Ramos (cell line): ENCODE results near the gene ABCA7.

Experiments
- in situ Hi-C: fragments of 300-500 bp; cut with MboI; formaldehyde crosslinking; loops from one replicate; pipeline ENCODE4 v1.14.3; 2022; ENCODE audit warnings: low sequenced_read_pairs; ENCODE audit not compliant: unreplicated experiment

ABCA7 gene

DNA sequence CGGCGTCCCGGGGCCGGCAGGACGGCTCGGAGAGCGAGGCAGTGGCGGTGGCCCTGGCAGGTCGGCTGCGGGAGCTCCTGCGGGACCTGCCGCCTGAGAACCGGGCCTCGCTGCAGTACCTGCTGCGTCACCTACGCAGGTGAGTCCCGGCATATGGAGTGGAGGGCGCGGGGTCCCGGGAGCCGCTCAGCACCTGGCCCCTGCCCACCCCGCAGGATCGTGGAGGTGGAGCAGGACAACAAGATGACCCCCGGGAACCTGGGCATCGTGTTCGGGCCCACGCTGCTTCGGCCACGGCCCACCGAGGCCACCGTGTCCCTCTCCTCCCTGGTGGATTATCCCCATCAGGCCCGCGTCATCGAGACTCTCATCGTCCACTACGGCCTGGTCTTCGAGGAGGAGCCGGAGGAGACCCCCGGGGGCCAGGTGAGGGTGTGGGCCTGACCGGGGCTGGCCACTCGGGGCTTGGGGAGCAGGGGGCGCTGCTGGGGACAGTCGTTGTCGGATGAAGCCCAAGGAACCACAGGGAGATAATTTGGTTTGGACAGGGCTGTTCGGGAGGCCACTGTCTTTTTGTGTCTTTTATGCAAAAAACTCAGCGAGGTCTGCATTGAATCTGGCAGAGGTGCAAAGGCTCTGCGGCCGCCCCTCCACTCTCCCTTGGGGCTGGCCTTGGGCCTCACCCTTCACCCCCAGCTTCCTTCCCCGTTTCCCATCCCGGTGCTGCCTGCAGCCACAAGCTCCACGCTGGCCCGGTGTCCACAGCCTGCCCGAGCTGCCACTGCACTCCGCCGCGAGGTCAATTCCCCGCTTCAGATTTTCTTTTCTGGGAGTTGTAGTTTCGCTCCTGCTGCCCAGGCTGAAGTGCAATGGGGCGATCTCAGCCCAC lies 43.3 kb downstream of the ABCA7 start:
- in situ Hi-C loops = no loop called here

DNA sequence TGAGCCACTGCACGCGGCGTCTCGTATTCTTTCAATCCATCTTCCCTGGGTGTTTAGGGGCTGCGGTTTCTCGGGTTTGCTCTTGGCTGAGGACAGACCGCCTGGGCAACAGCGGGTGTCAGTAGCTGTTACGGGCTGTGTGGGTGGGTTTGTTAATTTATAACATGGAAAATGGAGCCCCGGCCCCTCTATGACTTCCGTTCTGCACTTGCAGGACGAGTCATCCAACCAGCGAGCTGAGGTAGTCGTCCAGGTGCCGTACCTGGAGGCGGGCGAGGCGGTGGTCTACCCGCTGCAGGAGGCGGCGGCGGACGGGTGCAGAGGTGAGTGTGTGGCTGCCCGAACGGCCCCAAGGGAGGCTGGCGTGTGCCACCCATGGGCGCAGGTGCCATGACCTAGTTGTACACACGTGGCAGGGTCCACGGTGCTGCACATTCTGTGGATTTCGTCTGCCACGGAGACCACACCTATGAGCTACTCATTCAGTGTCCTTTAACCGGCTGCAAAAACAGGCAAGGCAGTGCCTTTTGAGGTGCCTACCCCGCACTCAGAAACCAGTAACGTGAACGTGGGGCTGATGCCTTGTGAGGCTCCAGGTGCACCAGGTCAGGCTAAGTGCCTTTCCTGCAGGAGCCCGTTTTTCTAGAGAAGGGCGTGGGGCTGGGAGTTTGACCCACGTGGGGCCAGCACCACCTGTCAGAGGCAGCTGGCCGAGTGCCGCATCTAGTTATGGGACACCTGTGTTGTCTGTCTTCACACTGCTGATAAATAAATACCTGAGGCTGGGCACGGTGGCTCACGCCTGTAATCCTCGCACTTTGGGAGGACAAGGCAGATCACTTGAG lies 44.3 kb downstream of the ABCA7 start:
- in situ Hi-C loops = no loop called here

GRCh38 chr19:1085053-1085658 lies 45.2 kb downstream of the ABCA7 start:
- in situ Hi-C loops = no loop called here

DNA sequence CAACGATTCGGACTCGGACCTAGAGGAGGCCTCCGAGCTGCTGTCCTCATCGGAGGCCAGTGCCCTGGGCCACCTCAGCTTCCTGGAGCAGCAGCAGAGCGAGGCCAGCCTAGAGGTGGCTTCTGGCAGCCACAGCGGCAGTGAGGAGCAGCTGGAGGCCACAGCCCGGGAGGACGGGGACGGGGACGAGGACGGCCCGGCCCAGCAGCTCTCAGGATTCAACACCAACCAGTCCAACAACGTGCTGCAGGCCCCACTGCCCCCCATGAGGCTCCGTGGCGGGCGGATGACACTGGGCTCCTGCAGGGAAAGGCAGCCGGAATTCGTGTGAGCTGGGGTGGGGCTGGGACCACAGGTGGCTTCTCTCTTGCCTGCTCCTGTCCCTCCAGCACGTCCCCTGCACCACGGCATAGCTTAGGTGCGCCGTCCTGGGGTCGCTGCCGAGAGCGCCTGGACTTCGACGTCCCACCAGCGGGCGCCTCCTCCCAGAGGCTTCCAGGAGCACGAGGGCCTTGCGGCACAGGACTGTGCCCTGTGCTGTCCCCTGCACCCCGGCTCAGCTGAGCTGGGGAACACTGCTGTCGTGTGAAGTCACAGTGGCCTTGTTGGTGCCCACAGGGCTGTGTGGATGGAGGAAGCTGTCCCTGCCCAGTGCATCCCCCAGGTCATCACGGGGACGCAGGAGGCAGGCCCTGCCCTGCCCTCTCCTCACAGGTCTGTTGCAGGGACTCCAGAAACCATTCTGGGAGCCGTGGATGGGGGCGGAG lies 46.0 kb downstream of the ABCA7 start:
- in situ Hi-C loops = no loop called here

- in situ Hi-C loops = no loop called here
These were observed 46.7 kb downstream of the ABCA7 start for GRCh38 chr19:1086613-1087012.

GRCh38 chr19:1087813-1088415 lies 48.0 kb downstream of the ABCA7 start:
- in situ Hi-C loops = no loop called here

- in situ Hi-C loops = no loop called here
These were observed 48.6 kb downstream of the ABCA7 start for GRCh38 chr19:1088416-1089010.

- in situ Hi-C loops = no loop called here
These were observed 49.3 kb downstream of the ABCA7 start for GRCh38 chr19:1089126-1089771.

DNA sequence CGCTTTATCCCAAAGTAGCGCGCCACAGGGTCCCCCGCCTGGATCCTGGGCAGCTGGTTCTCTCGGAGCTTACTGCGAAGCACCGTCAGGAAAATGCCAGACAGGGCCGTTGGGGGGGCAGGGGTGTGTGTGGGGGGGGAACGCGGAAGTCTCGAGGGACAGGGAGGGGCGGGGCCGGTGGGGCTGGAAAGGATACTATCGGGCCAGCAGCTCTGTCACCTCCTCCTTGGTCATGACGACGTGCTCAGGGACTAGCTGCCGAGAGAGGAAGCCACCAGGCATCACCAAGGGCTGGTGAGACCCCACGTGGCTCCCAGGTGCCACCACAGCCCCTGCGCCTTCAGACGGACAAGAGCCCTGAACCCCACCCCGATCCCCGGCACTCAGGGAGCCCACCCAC lies 50.0 kb downstream of the ABCA7 start:
- in situ Hi-C loops = no loop called here

DNA sequence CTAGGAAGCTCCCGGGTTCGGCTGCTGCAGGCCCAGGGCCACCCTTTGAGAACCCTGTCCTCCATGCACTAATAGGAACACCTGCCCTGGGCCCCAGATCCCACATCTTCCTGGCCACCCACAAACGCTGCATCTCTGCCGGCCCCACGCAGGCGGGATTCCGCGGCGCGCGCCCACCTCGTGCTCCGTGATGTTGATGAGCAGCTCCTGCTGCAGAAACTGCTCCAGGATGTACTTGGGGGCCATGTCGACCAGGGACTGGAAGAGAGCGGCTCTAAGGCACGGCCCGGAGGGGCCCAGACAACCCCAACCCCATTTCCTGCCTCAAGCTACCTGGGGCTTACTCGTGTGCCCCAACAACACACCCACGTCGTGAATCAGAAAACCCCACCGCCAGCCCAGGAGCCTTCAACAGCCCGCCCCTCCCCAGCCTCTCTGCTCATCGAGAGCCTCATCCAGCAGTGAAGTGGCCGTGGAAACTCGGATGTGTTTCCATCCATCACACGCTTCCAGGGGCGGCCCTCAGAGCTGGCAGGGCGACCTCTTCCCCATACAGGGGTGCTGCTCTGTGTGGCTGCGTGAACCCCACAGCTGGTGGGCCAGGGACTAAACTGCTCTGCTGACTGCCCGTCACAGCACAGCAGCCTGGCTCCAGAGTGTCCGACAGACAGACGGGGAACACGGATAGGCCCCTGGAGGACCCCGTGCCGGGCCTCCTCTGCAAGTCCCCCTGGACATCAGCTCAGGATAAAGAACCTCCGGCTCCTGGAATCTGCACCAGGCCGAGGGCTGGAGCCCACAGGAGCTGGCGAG lies 51.0 kb downstream of the ABCA7 start:
- in situ Hi-C loops = no loop called here

GRCh38 chr19:1091544-1092175 lies 51.8 kb downstream of the ABCA7 start:
- in situ Hi-C loops = no loop called here

DNA sequence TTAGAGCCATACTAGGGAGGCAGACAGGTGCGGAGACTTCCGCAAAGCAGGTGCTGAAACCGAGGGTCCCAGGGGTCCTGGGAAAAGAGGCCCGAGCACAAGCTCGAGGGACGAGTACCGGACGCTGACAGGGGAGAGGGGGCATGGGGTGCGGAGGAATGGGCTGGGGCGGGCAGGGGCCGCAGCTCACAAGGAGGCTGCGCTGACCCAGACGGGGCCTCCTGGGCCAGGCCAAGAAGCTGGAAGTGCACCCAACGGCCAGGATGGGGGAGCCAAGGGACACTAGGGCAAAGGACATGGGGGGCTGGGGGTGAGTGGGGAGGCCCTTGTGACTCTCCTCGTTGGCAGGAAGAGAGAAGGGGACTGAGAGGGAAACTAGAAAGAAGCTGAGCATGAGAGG lies 53.4 kb downstream of the ABCA7 start:
- in situ Hi-C loops = no loop called here

- in situ Hi-C loops = no loop called here
These were observed 54.1 kb downstream of the ABCA7 start for GRCh38 chr19:1093811-1094553.

DNA sequence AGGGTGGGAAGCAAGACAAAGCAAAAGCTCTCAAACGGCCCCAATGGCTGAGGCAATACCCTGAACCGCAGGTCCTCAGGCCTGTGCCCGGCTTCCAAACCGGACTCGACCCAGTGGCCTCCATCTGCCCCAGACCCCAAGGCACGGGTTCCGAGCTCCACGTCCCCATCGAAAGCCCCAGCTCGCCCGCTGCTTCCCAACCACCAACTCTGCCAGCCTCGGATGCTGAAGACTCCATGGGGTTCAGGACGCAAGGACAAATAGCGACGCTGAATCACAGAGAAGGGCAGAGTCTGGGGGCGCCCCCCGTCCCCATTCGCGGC lies 54.7 kb downstream of the ABCA7 start:
- in situ Hi-C loops = no loop called here

DNA sequence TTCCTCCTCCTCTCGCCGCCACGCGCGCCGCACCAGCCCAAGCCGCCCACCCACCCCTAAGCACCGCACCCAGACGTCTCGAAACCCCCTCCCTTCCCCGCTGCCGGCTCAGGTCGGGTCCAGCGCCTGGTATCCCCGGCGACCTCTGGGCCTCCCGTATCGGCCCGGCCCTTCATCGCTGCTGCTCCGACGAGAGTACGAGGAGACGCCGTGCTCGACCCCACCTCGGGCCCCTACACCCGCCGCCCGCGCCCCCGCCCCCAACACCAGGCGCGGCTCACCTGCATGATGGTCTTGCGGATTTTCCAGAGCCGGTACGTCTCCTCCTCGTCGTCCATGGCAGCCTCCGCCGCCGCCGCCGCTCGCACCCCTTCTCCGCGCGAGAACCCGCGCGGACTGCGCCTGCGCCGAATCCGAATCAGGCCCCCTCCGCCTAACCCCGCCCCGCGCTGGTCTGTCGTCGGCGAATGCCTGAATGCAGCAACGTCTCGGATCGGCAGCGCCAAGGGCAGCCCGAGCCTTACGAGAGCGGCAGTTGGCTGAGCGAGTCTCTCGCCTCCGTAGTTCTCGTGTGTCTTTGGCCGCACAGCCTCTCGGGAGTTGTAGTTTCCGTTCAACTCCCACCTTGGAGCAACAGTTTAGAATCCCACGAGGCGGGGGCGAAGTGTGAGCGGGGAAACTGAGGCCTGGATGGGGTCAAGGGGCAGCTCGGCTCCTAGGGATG lies 55.2 kb downstream of the ABCA7 start, which contains the start of gene POLR2E:
POLR2E (minus strand) TSS at position 398 of the 724 bp plus-strand sequence; CDS start at position 338, 60 bp downstream.
- in situ Hi-C loops = no loop called here

GRCh38 chr19:1097810-1098176 lies 57.9 kb downstream of the ABCA7 start:
- in situ Hi-C loops = no loop called here
